Measurements from ENCODE around the gene SLC9A1.

SLC9A1 gene

DNA sequence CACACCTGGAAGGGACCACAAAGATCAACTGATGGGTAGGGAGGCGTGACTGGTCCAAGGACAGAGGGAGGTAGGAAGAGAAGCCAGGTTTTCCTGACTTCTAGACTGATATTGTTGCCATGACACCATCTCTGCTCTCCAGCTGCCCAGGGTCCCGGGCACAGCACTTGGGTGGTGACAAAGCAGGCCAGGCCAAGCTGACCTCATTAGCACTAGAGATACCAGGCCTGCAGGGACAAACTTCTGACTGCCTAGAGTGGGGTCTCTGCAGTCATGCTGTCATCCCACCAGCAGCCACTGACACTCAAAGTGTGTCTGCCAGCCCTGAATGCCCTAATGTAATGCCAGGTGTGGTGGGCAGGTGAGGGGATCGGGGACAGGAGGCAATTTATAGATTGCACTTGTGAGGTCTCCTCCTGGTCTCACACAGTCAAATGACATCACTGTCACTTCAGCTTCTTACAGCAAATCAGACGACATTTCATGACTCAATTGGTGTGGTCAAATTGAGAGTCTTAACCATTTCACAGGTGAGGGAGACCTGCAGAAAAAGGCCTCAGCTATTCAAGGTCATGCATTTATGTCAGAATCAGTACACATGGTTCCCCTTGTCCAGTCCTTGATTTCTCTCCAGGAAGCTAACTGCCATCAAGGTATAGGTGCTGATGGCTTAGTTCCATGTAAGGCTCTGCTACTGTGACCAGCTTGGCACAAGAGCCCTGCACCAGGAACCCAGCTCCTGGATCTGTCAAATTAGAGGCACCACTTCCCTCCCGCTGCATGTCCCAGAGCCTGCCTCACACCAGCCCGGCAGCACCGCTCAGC is 2.7 kb downstream of the SLC9A1 start:
- DNase-seq (ENCODE audit: low read depth in 1 of 2, low spot score in 1 of 2) = no peak

- DNase-seq (ENCODE audit: low read depth in 1 of 2, low spot score in 1 of 2) = no peak
These were observed 4.3 kb downstream of the SLC9A1 start for GRCh38 chr1:27150641-27151040.

GRCh38 chr1:27150183-27150582 is 4.7 kb downstream of the SLC9A1 start:
- no peak for DNase-seq (ENCODE audit: low read depth in 1 of 2, low spot score in 1 of 2)

GRCh38 chr1:27149762-27150113 is 5.2 kb downstream of the SLC9A1 start:
- no peak for DNase-seq (ENCODE audit: low read depth in 1 of 2, low spot score in 1 of 2)

- DNase-seq (ENCODE audit: low read depth in 1 of 2, low spot score in 1 of 2) = no peak
These were observed 5.7 kb downstream of the SLC9A1 start for GRCh38 chr1:27149084-27149761.

- no peak for DNase-seq (ENCODE audit: low read depth in 1 of 2, low spot score in 1 of 2)
These were observed 6.3 kb downstream of the SLC9A1 start for GRCh38 chr1:27148591-27148990.

- DNase-seq (ENCODE audit: low read depth in 1 of 2, low spot score in 1 of 2) = no peak
These were observed 6.9 kb downstream of the SLC9A1 start for GRCh38 chr1:27147842-27148518.

- DNase-seq (ENCODE audit: low read depth in 1 of 2, low spot score in 1 of 2) = no peak
These were observed 9.0 kb downstream of the SLC9A1 start for GRCh38 chr1:27145934-27146354.

- no peak for DNase-seq (ENCODE audit: low read depth in 1 of 2, low spot score in 1 of 2)
These were observed 9.8 kb downstream of the SLC9A1 start for GRCh38 chr1:27144920-27145661.

GRCh38 chr1:27144049-27144748 is 10.7 kb downstream of the SLC9A1 start:
- no peak for DNase-seq (ENCODE audit: low read depth in 1 of 2, low spot score in 1 of 2)

DNA sequence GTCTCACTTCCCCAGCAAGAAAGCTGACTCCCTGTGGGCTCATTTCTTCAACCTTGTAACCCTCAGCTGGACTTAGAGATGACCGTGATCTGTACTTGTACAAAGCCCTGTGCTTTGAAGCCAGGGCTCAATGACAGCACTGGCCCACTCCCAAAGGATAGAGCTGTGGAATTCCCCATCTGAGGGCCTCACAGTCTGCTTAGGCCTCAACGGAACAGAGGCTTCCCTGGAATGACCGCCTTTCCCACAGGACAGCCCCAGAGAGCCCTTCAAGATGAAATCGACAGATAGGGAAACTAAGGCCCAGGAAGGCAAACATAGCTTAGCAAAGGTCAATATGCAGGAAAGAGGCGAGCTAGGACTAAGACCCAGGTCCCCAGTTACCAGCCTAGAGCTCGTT is 11.5 kb downstream of the SLC9A1 start:
- DNase-seq (ENCODE audit: low read depth in 1 of 2, low spot score in 1 of 2) = no peak

- DNase-seq (ENCODE audit: low read depth in 1 of 2, low spot score in 1 of 2) = no peak
These were observed 12.5 kb downstream of the SLC9A1 start for GRCh38 chr1:27142464-27142863.

GRCh38 chr1:27141266-27142003 is 13.5 kb downstream of the SLC9A1 start:
- no peak for DNase-seq (ENCODE audit: low read depth in 1 of 2, low spot score in 1 of 2)

DNA sequence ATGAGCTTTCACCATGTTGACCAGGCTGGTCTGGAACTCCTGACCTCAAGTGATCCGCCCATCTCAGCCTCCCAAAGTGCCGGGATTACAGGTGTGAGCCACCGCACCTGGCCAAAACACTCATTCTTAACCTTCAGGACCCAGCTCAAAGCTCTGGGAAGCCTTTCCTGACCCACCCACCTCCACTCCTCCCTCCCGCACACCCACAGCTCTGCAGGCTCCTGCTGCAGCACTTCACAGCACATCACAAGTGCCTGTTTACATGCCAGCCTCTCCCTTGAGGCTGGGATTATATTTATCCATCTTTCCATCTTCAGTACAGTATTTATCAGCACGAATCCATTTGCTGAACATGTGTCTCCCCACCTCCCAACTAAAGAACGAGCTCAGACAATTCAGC is 14.9 kb downstream of the SLC9A1 start:
- DNase-seq (ENCODE audit: low read depth in 1 of 2, low spot score in 1 of 2) = no peak

DNA sequence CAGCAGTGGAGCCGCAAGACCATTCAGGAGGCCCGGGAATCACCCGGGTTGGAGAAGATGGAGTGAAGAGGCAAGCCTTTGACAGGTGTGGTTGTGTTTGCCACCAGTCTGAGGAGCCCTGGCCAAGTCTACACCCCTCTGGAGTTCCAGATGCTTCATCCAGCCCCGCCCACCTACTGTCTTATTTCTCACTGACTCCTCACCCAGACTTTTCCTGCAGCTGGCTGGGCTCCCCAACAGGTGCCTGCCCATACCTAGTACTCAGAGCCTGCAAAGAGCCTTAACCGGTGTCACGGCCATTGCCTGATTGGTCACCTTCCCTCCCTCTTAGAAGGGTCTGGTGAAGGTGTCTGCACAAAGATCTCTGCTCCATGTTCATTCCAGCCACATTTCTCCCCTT is 16.0 kb downstream of the SLC9A1 start:
- no peak for DNase-seq (ENCODE audit: low read depth in 1 of 2, low spot score in 1 of 2)

DNA sequence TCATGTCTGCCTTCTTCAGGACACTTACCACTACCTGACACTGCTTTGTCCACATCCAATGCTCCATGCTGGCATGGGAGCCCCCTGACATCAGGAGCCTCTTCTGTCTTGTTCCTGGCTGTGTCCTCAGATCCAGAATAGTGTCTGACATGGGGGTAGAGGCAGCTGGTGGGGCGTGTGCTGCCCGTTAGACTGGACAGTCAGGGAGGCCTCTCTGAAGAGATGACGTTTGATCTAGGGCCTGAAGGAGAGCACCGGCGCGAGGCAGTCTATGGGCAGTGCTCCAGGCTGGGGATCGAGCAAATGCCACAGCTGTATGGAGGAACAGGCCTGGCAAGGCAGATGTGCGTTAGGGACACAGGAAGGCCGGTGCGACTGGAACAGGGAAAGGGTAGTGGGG is 16.6 kb downstream of the SLC9A1 start:
- DNase-seq (ENCODE audit: low read depth in 1 of 2, low spot score in 1 of 2) = no peak

DNA sequence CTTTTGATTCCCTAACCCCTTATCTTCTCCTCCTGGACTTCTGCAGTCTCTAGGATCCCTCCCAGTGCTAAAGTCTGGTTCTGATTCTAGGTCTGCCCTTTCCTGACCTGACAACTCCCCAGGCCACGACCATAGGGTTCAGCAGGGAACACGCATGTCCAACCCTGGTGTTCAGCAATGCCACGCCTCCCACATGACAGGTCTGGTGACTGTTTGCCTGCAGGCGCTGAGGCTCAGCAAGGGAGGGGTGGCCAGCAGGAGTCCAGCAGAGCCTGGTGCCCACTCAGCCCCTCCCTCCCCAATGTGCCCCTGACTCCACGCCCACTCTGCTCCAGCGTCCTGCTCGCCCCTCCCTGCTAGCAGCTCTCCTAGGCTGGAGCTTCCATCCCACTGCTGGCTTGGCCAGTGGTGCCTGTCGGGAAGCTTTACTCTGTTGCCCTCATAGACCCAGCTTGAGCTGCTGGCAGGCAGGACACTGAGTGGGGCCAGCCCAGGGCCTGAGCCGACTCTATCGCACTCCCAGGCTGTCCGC is 17.3 kb downstream of the SLC9A1 start:
- no peak for DNase-seq (ENCODE audit: low read depth in 1 of 2, low spot score in 1 of 2)

GRCh38 chr1:27136998-27137542 is 17.9 kb downstream of the SLC9A1 start:
- DNase-seq (ENCODE audit: low read depth in 1 of 2, low spot score in 1 of 2) = peak; percentile 50 to 68

- no peak for DNase-seq (ENCODE audit: low read depth in 1 of 2, low spot score in 1 of 2)
These were observed 18.7 kb downstream of the SLC9A1 start for GRCh38 chr1:27136236-27136551.

Data from activated CD4-positive, alpha-beta T cell treated with anti-CD3 and anti-CD28 coated beads, Interleukin-2, amount 50 U/mL, for 24 hours (primary cell).